ENCODE data around the gene ERICH4.

DNA sequence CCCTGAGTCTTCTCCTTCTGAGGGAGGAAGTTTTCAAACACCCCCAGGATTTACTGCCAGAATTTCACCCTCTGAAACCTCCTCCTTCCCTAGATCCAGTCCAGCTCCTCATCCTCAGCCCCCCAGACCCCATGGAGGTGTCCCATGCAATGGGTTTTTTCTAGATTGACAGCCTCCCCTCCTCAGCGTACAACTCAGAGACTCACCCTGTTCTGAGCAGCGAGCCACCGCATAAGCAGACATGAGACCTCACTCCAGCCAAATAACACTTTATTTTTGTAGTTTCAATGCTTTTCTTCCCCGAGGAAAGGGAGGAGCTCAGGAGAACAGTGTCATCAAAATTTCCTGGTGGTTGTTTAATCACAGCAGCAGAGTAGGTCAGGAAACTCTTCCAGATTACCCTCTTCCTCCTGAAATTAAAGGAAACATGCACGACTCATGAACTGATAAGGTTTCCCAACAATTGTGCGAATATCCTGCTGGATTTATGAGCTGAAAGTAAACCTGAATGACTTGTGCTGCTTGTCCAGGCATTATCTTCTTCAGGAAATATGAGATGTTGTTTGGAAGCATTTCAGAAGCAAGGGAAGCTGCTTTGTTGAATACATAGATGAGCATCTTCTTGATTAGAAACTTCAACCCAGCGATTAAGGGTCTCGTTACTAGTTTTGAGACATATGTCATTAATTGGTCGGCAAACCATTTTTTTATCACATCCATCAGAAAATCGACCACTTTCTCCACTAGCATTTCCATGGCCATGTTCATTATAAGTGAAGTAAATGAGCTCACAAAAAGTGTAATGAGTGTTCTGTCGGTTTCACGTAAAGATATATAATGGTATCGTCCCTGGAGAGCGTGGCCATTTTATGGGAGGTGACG lies 36.2 kb downstream of the ERICH4 start:
- TF ChIP-seq, protein P1, sequence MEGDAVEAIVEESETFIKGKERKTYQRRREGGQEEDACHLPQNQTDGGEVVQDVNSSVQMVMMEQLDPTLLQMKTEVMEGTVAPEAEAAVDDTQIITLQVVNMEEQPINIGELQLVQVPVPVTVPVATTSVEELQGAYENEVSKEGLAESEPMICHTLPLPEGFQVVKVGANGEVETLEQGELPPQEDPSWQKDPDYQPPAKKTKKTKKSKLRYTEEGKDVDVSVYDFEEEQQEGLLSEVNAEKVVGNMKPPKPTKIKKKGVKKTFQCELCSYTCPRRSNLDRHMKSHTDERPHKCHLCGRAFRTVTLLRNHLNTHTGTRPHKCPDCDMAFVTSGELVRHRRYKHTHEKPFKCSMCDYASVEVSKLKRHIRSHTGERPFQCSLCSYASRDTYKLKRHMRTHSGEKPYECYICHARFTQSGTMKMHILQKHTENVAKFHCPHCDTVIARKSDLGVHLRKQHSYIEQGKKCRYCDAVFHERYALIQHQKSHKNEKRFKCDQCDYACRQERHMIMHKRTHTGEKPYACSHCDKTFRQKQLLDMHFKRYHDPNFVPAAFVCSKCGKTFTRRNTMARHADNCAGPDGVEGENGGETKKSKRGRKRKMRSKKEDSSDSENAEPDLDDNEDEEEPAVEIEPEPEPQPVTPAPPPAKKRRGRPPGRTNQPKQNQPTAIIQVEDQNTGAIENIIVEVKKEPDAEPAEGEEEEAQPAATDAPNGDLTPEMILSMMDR (IDR thresholded peaks at IDR 0.05), result no peak
- TF ChIP-seq EZH2 (IDR thresholded peaks at IDR 0.05; ENCODE audit: borderline replicate concordance, insufficient read depth, low read depth, low read length, poor library complexity, severe bottlenecking), result no peak

Data from B cell (primary cell).